ENCODE measurements around the gene TMC2.

- TF ChIP-seq POLR2A (IDR thresholded peaks at IDR 0.05; ENCODE audit: low read depth, low read length) (no peak), POLR2AphosphoS5 (IDR thresholded peaks at IDR 0.05; ENCODE audit: low read depth, low read length) (no peak), TAF1 (IDR thresholded peaks at IDR 0.05; ENCODE audit: borderline replicate concordance, low read depth, low read length) (no peak)
Observed at GRCh38 chr20:2593756-2594155, 57.4 kb downstream of the TMC2 start.
